HG03342 (cell line): Measurements from ENCODE around the gene PCK1.

Experiments
- ATAC-seq: cut with Tn5 transposase; IDR thresholded peaks from one replicate; pipeline ENCODE4 v1.9.1; 2021; ENCODE audit warnings: mild to moderate bottlenecking, moderate library complexity; ENCODE audit not compliant: unreplicated experiment

The PCK1 gene

DNA sequence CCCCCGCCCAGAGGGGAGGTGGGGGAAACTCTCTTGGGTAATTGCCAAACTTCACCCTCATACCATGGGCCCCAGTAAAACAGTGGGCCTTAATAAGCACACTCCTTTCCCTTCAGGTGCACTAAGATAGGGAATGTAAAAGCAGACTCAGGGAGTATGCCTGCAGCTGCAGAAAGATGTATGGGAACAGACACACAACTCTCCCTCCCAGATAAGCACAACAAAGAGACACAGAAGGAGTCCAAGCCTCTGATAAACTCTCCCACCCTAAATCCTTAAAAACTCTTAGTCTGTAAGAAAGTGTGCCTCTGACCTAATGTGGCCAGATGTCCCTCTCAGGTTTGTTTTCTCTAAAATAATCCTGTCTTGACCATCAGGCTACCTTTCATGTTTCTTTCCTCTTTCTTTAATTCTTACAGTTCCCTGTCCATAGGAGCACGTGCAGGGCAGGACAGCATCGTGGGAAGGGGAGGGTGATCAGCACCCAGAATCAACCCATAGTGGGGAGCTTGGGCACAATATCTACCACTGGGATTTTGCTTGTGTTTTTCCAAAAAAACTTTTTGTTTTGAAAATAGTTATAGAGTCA is 24.7 kb upstream of the PCK1 start:
- no peak for ATAC-seq

- no peak for ATAC-seq
Measured at GRCh38 chr20:57536771-57537724, 23.9 kb upstream of the PCK1 start.

DNA sequence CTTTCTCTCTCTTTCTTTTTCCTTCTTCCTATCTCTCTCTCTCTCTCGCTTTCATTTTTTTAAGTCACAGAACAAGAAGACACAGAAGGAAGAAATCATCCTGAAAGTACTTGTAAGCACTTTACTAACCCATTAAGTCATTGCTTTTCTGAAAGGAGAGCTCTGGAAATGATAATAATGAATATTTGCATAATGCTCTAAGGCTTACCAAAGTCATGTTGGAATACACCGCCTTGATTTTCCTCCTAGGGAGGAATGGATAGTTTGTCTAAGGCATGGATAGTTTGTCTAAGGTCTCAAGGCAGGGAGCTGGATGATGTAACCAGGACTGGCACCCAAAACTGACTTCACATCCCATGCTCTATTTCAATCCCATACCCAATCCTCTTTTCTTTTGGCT is 23.1 kb upstream of the PCK1 start:
- ATAC-seq: no peak

GRCh38 chr20:57539889-57540288 is 21.0 kb upstream of the PCK1 start:
- ATAC-seq: no peak

- ATAC-seq: no peak
Measured at GRCh38 chr20:57540890-57541580, 19.9 kb upstream of the PCK1 start.

- ATAC-seq: no peak
Measured at GRCh38 chr20:57543754-57544153, 17.2 kb upstream of the PCK1 start.

- no peak for ATAC-seq
Measured at GRCh38 chr20:57544838-57545564, 15.9 kb upstream of the PCK1 start.

DNA sequence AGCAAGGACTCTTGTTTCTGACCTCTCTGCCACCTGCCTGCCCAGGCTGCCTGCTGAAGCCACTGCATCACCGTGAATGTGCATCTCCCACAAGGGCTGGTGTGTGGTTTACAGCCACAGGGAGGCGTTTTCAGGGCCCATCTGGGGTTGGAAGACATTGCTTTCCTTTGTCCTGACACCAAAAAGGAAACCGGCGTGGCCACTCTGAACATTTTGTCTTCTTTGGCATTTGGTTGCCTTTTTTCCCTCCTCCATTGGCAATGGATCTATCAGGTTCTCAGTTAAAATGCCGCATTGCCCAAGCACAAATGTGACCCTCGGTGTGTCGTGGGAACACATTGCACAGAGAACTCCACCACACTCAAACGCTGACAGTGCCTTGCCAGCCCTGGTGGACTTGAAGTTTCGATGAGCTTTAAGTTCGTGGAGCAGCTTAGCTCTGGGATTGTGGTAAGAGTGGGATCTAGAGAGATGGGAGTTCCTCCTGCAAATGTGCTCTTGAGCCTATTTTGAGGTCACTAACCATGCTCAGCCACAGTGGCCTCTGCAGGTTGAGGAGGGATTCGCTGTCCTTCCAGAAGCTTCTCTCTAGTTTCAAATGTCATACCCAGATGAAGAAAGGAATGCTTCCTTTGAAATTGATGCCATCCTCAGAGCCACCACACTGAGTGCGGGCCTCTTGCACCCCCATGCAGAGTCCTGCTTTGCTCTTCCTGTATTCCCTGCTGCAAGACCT is 14.8 kb upstream of the PCK1 start:
- no peak for ATAC-seq

DNA sequence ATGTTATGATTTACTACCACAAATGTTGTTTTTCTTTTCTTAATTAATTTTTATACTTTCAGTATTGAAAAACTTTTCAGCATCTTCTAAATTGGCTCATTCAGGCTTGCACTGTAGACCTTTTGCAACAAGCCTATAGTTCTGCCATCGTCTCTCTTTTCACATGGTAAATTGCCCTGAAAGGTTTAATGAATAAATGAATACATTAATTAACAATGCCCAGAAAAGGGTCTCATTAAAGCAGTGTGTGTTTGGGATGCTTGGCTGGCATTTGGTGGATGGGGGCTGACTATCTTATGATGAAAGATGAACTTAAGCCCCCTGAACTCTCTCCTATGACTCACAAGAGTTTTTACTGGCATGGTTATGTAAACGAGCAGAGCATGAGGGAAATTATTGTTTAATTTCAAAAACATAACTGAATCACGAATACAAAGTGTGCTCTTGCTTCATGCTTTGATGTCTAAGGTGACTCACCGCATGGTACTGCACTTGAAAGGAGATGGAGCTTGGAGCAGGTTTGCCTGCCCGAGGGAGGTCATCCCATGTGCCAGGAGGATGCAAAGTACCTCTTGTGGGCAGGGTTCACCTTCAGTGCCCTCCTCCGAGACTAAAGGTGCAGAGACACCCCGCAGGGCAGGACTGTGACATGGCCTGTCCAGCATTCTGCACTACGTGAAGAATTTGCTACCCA is 13.8 kb upstream of the PCK1 start:
- no peak for ATAC-seq

GRCh38 chr20:57548177-57549058 is 12.5 kb upstream of the PCK1 start:
- ATAC-seq: no peak

DNA sequence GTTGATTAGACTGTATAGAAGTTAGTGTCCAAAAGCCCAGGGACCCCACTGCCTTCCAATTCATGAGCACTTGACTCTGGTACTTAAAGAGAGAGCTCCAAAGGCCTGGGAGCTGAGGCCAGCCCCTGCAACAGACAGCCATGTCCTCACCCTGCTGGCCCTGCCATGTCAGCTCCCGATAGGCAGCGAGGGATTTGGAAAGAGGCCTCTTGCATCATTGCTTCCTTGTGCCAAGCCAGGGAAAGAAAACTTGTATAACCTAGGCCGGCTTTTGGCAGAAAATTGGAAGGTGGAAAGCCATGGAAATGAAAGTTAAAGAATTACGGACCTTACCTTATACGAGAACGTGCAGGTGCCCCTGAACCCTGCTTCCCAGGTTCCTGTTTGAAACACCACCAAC is 8.4 kb upstream of the PCK1 start:
- ATAC-seq: no peak

DNA sequence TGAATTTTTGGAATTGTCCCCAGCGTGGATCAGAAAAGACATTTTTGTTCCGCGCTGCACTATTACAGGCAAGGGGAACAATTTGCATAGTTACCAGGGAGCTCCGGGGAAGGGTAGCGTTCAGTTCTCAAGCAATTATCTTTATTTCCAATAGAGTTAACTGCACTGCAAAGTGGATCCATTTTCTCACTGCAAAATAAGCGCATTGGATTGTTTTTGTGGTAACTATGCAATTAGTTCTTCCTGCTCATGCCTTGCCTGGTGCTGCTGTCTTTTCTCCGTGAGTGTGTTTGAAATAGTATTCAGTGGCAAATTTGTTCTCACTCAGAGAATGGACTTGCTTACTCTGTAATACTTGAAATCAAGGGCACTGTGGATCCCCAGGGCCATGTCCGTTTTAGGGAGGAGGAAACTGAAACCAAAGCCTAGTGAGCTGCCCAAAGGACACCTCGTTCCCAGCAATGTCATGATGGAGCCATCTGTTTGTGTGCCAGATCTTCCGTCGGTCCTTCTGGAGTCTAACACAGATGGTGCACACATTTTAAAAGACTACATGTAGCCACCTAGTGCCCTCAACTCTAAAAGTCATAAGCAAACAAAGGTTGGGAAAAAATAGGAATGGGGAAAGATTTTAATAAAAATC is 7.4 kb upstream of the PCK1 start:
- no peak for ATAC-seq

- ATAC-seq: no peak
Measured at GRCh38 chr20:57555457-57556184, 5.3 kb upstream of the PCK1 start.

- no peak for ATAC-seq
Measured at GRCh38 chr20:57556980-57557274, 4.0 kb upstream of the PCK1 start.

- ATAC-seq: no peak
Measured at GRCh38 chr20:57557926-57558613, 2.8 kb upstream of the PCK1 start.

GRCh38 chr20:57558614-57559288 is 2.2 kb upstream of the PCK1 start:
- ATAC-seq: no peak

- ATAC-seq: no peak
Measured at GRCh38 chr20:57559289-57559634, 1.6 kb upstream of the PCK1 start.
